LHCN-M2 (cell line): Measurements from ENCODE around the gene GPA33. TPM values are rescaled to one million over a fixed set of nuclear protein-coding genes. Genes with fewer than 3 reads are reported as not detected.
A peak's percentile ranks its signal among the peaks of the same experiment; 100 is the strongest.
"Not testable (repeated sequence)": the region's sequence is repeated elsewhere in the genome, so short reads cannot be mapped to it uniquely, and the experiment has no call there.

ENCODE experiments used
- DNase-seq: peaks from one replicate; pipeline ENCODE4 v3.0.0-alpha.2; 2012; ENCODE audit warnings: low read depth
- total RNA-seq: library from RNA; depleted of rRNA; stranded (reverse); fragments of >200 nt; gene quantifications from 2 replicates; pipeline ENCODE4 v1.2.3, GENCODE V29; 2014

GPA33 gene
- total RNA-seq, 1 experiment from 2014 or later = not detected

DNA sequence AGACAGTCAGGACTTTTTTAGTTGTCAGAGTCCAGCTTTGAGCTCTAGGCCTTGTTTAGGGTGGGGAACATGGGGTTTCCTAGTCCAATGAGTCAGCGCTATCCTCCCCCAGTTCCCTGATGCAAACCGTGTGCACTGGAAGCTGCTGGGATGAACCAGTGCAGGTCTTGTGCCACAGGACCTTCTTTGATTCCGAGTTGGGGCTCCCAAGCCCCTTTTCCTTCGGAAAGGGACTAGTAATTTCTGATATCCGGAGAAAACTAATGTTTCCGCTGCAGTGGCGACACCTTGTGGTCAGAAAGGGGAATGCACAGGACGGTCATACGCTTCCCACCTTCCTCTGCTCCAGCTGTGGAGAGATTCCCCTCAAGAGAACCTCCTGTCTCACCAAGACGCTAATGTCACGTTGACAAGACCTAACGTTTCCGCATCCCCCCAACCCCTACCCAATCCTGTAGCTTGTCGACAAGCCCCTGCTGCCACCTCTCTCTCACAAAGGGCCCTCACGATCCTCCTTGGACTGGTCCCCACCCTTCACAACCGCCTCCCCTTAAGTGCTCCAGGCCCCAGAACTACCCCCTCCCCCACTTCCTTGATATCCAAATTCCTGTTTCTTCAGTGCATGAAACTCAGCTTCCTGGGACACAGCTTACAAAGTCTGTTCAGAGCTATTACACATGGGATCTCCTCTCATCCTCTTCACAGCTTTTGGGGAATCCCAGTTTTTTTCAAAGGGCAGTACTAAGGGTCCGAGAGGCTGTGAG, 30.9 kb downstream of the GPA33 start:
- DNase-seq = peak; percentile 50

DNA sequence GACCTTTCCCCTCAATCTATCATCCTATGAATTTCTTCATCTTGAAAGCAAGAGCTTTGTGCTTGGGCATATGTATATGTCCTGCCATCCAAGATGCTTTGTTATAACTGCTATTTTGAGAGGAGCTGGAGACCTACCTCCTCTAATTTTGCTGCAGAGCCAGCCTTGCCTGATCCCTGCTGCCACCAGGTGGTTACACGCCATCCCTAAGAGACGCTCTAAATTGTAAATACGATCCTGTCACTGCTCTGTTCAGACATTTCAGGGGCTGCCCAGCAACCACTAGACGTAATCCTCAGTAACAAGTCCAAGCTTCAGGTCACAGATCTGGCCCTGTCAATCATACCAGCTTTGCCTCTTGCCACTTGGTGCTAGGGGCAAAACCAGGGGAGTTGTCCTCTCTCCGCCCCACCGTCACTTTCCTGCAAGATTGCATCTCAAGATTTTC, 32.9 kb downstream of the GPA33 start:
- DNase-seq = peak; percentile 44

DNA sequence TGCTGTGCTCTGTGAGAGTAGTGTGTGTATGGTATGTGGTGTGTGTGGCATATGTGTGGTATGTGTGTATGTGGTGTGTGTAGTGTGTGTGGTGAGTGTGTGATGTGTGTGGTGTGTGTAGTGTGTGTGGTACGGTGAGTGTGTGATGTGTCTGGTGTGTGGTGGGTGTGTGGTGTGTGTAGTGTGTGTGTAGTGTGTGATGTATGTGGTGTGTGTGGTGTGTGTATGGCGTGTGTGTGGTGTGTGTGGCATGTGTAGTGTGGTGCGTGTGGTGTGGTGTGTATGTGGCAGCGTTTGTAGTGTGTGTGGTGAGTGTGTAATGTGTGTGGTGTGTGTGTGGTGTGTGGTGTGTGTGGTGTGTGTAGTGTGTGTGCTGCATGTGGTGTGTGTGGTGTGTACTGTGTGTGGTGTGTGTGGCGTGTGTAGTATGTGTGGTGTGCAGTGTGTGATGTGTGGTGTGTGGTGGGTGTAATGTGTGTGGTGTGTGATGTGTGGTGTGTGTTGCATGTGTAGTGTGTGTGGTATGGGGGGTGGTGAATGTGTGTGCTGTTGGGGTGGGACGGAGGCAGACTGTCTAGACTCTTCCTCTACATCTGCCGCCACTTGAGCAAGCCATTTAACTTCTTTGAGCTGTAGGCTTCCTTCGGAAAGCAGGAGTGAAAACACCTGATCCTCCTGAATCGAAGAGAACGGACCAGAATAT, 33.5 kb downstream of the GPA33 start:
- peak; percentile 11 for DNase-seq

DNA sequence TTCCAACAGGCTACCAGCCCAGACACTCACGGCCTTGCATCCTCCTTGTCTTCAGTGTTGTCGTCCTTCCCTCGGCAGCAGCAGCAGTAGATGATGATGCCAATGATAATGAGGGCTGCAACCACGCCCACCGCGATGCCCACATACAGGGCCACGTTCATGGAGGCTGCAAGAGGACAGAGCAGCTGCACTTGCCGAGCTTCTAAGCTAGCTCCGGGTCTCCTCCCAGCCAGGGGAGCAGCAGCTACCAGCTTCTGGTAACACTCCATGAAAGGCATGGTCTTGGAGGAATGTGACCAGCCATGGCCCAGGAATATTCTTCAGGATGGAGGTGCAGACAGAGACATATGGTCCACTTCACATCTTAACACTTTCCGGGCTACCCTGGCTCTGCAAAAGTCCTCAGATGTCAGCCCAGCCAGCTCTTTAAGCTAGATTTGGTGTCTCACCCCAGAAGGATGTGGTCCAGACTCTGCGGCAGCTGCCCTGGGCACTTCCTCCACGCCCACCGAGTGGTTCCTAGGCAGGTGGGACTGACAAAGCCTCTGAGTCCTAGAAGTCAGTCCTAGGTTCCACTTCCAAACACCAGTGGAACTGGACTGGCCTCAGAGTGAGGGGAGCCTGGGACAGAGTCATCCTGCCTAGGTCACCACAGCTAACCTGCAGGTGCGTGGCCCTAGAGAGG, 35.1 kb downstream of the GPA33 start:
- DNase-seq = peak; percentile 15

DNA sequence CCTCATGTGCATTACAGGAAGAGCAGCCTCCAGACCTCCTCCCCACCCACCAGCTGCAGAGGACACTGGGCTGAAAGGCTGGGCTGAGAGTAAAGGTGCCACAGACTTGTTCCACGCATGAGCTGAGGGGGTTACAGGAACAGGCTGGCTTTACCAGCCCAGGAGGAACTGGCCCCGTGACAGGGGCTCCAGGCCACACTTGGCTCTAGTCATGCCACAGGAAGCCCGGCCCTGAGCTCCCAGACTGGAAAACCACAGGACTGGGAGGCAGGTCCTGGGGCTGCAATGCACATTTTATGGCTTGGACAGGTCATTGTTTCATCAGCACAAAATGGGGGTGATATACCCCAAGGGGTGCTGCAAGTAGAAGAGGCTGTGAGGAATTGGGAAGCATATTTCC, 35.6 kb downstream of the GPA33 start:
- DNase-seq = no peak

DNA sequence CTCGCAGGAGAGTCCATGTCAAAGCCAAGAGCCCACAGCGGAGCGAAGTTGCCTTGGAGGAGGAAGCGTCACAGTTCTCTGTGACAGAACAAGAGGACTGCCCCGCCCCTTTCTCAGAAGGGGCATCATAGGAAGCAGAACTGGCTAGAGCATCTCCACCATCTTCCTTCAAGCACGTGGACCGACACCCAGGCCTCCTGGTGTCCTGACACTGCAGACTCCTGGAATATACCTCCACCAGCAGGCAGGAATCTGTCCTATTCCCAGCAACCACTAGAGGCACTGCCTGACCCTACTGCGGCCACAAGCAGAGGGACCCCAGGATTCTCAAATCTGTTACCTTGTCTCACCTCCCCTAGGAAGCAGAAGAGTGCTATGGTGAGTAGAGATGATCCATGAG, 37.8 kb downstream of the GPA33 start:
- no peak for DNase-seq

DNA sequence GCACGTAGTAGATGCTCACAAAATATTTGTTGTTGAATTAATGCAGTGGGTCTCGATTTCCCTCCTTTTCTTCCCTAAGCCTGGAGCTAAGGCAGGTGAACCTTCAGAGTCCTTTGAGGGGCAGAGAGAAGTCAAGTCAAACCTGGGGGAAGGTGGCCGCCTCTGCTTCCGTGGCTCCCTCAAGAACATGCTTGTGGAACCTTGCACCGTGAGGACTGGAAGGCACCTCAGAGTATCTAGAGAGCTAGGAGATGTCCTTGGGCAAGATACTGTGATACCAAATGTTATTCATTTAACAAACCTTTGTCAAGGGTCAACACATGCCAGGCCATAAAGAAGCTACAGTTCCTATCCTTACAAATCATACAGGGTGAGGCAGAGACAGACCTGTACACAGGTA, 38.3 kb downstream of the GPA33 start:
- no peak for DNase-seq

DNA sequence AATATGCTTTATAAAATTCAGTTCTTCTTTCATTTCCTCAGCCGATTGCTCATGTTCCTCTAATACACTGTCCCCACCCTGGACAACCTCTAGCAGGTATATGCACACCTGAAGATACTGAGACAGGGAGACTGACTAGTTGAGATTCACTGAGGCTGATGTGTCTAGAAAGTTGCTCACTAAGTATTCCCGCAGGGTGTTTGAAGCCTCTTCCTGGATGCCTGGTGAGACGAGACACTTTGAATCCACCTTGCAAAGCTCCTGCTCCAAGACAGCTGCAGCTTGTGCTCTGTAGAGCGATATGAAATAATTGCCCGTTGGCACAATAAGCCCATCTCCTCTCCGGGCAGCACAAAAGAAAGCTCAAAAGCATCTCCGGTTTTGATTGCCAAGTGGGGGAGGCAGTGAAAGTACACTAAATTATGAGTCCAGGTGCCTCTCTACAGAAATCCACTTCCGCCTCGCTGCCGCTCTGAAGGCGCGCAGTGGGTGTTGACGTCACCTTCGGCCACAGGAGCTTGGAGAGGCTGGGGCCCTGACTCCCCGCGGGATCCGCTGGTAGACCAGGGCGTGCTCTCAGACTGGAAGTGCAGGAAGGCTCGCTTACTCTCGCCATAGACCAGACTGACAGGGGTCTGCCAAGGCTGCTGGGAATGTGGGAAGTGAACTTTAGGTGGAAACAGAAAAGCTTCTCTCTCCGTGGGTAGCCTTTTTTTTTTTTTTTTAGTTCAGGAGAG, 46.3 kb downstream of the GPA33 start:
- peak; percentile 15 for DNase-seq

DNA sequence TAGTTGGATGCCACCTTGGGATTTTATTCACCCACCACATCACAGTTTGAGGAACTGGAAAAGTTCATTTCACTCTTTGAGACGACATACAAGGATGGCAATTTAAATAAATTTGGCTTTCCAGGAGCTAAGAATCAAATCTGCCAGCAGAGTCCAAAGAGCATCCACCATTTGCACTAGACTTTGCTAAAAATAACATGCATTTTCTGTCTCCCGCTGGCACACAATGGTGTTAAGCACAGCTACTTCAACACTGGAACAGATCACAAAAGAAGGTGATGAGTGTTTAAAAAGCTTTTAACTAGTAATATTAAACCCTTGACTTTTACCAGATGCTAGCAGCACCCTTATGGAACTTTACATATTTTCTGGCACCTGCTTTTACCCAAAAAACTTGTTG, 56.5 kb downstream of the GPA33 start:
- no peak for DNase-seq

DNA sequence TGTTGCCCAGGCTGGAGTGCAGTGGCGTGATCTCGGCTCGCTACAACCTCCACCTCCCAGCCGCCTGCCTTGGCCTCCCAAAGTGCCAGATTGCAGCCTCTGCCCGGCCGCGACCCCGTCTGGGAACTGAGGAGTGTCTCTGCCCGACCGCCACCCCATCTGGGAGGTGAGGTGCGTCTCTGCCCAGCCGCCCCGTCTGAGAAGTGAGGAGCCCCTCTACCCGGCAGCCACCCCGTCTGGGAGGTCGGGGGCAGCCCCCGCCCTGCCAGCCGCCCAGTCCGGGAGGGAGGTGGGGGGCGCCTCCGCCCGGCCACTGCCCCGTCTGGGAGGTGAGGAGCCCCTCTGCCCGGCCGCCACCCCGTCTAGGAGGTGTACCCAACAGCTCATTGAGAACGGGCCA, 60.6 kb downstream of the GPA33 start:
- DNase-seq = not testable (repeated sequence)

DNA sequence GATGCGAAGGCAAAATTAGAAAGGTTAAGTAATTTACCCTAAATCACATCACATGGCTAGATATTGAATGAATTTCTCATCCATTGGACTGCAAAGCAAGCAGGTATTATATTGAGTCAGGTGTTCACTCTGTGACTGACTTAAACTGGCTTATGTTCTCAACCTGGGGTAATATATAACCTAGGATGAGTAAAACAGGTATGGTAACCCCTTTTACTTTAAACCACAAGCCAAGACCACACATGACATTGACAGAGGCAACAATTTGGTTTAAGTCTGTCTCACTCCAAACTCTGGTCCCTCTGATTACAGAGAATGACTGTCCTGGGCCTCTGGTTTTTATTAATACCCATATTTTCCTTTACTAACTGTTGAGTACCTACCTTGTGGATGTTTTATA, 67.8 kb downstream of the GPA33 start:
- no peak for DNase-seq

DNA sequence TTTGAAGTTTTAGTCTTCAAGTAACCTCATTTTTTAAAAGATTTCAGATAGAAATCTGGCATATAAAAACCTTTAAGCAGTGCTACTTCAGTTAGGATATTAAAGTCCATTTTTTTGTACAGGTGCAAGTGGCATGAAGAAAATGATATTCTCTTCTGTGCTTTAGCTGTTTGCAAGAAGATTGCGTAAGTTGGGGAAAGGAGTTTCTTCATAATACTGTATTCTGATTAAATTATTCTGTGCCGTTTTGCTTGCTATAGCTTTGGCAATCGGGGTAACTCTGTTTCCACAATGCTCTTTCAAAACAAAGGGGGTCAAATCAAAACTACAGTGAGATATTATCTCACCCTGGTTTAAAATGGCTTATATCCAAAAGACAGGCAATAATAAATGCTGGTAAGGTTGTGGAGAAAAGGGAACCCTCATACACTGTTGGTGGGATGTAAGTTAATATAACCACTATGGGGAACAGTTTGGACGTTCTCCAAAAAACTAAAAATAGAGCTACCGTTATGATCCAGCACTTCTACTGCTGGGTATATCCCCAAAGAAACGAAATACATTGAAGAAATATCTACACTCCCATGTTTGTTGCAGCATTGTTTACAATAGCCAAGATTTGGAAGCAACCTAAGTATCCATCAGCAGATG, 74.0 kb downstream of the GPA33 start:
- DNase-seq = no peak

DNA sequence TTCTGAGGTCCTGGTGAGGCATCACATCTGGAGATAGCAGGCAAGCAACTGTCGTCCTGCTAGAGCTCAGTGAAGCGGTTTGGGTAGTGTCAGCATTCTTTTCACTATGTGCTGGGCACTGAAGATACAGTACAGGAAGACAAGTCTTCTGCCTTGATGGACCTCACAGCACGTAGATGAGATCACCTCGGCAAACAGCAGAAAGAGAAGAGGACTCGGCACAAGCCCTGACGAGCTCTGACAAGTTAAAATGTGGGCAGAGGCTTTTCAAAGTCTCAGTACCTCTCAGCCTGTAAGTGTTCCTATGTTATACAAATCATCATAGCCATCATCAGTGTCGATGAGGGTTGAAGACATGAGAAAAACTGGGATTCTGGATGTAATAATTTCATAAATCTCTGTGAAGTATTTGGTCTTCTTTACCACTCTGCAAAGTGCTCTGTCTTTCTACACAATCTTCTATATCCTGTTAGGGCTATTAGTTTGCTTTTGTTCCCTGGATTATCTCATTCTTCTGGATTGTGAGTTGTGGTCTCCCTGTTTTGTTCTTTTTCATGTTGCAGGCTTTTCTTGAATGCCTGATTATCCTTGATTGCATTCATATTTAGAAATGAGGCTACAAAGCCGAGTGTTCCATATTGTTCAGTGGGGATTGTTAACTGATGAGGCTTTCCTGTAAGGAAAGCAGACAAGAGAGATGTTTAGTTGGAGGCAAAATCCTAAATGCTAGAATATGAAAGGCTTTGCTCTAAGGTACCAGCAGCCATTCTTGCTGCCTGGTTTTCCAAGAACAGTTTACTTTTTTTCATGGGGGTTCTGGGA, 76.9 kb downstream of the GPA33 start:
- DNase-seq = no peak

DNA sequence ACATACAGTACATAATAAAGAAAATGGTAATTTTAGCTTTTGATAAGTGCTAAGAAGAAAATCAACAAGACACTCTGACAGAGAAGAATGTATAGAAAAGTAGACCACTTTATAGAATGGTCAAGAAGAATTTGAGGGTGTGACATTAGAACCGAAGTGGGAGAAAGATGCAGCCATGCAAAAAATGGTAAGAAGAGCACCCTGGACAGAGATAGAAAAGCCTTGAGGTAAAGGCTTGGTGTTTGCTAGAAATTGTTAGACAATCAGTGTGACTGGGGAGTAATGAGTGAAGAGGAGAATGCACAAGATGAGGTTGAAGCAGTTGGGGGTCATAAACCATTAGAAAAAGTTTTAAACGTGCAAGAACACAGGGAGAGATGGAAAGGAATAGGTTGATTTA, 77.6 kb downstream of the GPA33 start:
- DNase-seq = no peak

DNA sequence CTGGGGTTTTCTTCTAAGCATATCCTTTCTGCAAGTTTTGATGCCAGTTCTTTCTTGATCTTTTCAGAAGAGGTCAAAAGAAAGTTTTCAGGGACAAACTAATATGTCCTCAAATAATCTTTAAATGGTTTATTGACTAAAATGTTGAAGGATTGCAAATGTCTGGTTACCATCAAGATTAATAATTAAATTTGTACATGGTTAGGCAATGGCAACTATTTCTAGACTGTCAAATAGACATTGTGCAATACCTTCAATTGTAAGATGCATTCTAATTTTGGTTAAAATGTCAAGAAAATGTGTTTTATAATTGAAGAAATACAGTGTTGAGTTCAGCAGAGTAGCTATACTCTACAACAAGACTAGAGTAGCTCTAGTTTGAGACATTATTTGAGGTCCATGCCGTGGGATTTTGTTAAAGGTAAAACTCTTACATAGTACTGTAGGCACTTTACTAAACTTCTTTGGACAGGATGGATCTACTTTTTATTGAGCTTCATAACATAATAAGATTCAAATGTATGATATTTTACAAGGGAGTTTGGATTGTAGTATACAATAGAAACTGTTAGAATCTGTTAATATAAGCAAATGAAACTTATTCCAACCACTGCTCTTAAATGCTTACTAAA, 78.5 kb downstream of the GPA33 start:
- no peak for DNase-seq

DNA sequence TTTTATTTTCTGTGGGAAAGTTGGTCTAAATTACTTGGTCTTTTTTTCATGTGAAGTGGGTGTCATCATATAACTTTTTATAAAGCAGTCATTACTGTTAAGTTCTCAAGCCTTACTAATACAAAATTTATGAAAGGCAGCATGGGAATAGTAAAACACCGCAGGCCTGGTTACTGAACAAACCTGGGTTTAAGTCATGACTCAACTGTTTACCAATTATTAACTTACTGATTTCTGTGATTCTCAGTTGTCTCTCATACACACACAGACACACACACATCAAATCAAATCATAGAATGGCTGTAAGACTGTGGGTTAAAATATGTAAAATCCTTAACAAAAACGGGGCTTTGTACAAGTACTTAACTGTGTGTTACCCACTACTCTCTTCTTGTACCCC, 86.5 kb downstream of the GPA33 start:
- no peak for DNase-seq
